ENCODE results near the gene STRIP1. TPM values are rescaled to one million over a fixed set of nuclear protein-coding genes. Genes with fewer than 3 reads are reported as not detected.

The STRIP1 gene
- total and polyA plus RNA-seq, 2 of the 8 experiments (the other 6 are each of a cell fraction or from before 2014, with no cell fraction given), result 21.3 to 45.6 TPM

- Histone ChIP-seq H2BK12ac (ENCODE audit: low read depth, low read length) (no peak overlapping the region), H3K4me1 (replicated peaks in 1 of 4; ENCODE audit: control insufficient read depth in 3 of 4, insufficient read depth in 4 of 4, low read length in 3 of 4) (peaks cover 0 to 9% (median 3%) of the 10 kb centered on the region in 4 experiments; a peak in 3 of 7 replicates), H2AFZ (ENCODE audit: low read length) (no peak overlapping the region), H2BK120ac (replicated peaks; ENCODE audit: low read depth, low read length) (no peak overlapping the region), H3K23me2 (ENCODE audit: low read depth, low read length) (no peaks in the 10 kb centered on the region), H4K20me1 (replicated peaks in 1 of 2; ENCODE audit: control insufficient read depth in 1 of 2, insufficient read depth in 2 of 2, low read length in 2 of 2) (no peaks in the 10 kb centered on the region), H3K4me2 (ENCODE audit: insufficient read depth in 1 of 2, low read depth in 2 of 2, low read length in 2 of 2) (no peak overlapping the region), H3K9me3 (ENCODE audit: insufficient read depth in 2 of 2, low read depth in 1 of 2, low read length in 1 of 2) (no peaks in the 10 kb centered on the region), H4K91ac (replicated peaks; ENCODE audit: insufficient read length, low read length) (no peak overlapping the region), H3K27ac (ENCODE audit: low read depth, low read length) (no peak overlapping the region), H3K27me3 (replicated peaks in 1 of 4; ENCODE audit: control insufficient read depth in 3 of 4, extremely low read depth in 1 of 4, insufficient read depth in 3 of 4, low read length in 3 of 4) (peaks cover 7 to 22% (median 14%) of the 10 kb centered on the region in 4 experiments), H2BK15ac (ENCODE audit: low read length) (no peak overlapping the region), H2AK5ac (ENCODE audit: low read depth, low read length) (no peak overlapping the region), H3K79me1 (ENCODE audit: low read depth, low read length) (no peaks in the 10 kb centered on the region), H2BK20ac (ENCODE audit: low read length) (no peak overlapping the region), H3K4me3 (ENCODE audit: extremely low read depth in 1 of 4, insufficient read depth in 2 of 4, low read depth in 3 of 4, low read length in 4 of 4) (no peak overlapping the region), H4K8ac (ENCODE audit: extremely low read depth, insufficient read depth, low read length) (no peak overlapping the region), H3K23ac (ENCODE audit: insufficient read length) (no peak overlapping the region), H3K56ac (replicated peaks; ENCODE audit: insufficient read length, low read depth, low read length) (no peak overlapping the region), H3K14ac (ENCODE audit: insufficient read length) (no peak overlapping the region), H4K5ac (ENCODE audit: insufficient read length, low read depth, low read length) (no peak overlapping the region), H3K18ac (ENCODE audit: extremely low read depth, low read length) (no peak overlapping the region), H3K4ac (replicated peaks; ENCODE audit: insufficient read length, low read depth, low read length) (no peak overlapping the region), H3K79me2 (ENCODE audit: control insufficient read depth in 1 of 2, insufficient read depth in 2 of 2, low read length in 2 of 2) (no peaks in the 10 kb centered on the region), H2BK5ac (ENCODE audit: low read depth, low read length) (no peak overlapping the region), H3K9ac (replicated peaks in 1 of 4; ENCODE audit: extremely low read depth in 1 of 4, low read depth in 3 of 4, low read length in 3 of 4) (no peak overlapping the region), H3K36me3 (ENCODE audit: control insufficient read depth in 2 of 4, insufficient read depth in 4 of 4, low read length in 3 of 4) (no peaks in the 10 kb centered on the region)
- no peak for TF ChIP-seq SIRT6 (IDR thresholded peaks at IDR 0.05; ENCODE audit: low read length)
- no peak for TF ChIP-seq SUZ12 (IDR thresholded peaks at IDR 0.05; ENCODE audit: low read length)
- no peak for TF ChIP-seq JUND (IDR thresholded peaks at IDR 0.05; ENCODE audit: low read length)
- no peak for TF ChIP-seq CBX8 (IDR thresholded peaks at IDR 0.05; ENCODE audit: borderline replicate concordance, low read depth, low read length)
- FAIRE-seq (no peak), DNase-seq (ENCODE audit: low read depth in 1 of 2, low spot score in 2 of 2) (no peak)
- POLR2A ChIA-PET (ENCODE audit: partially characterized antibody), result interaction anchor here (0.7 to 2.6 kb wide), 6 partner anchors 10 to 55 kb away, joined by 3 to 10 read pairs (median 3); partner anchors contain the start of gene UBL4B
- WGBS, 2 experiments (ENCODE audit: extremely low coverage in 1 of 2, insufficient coverage in 1 of 2, insufficient read length in 1 of 2, insufficient replicate concordance in 2 of 2, low coverage in 1 of 2, low lambda C conversion rate in 2 of 2, missing lambda C conversion rate in 1 of 2), result 88% methylated on average over 2 of the region's 2 CpGs; no CpG with 5 or more reads in 1 of the 2 experiments
- CTCF ChIA-PET (ENCODE audit: partially characterized antibody), result interaction anchor here (0.6 to 52.4 kb wide), 11 partner anchors 9 to 404 kb away, joined by 3 to 1450 read pairs (median 5); partner anchors contain the start of genes ALX3, STRIP1 and UBL4B
These were observed 57.0 kb downstream of the STRIP1 start for GRCh38 chr1:110091381-110091780.
